Measurements from ENCODE around the gene ITGA1.
"Not testable (repeated sequence)": the region's sequence is repeated elsewhere in the genome, so short reads cannot be mapped to it uniquely, and the experiment has no call there.

The ITGA1 gene

GRCh38 chr5:52846182-52846842, 58.6 kb downstream of the ITGA1 start:
- no peak overlapping the region for H3K27ac ChIP-seq (ENCODE audit: low read depth, low read length)
- H3K4me3 ChIP-seq (ENCODE audit: low read depth, low read length): no peak overlapping the region
- no peaks in the 10 kb centered on the region for H3K9me3 ChIP-seq (ENCODE audit: control insufficient read depth, insufficient read depth, low read depth, low read length)
- no peaks in the 10 kb centered on the region for H3K4me1 ChIP-seq (ENCODE audit: control insufficient read depth, insufficient read depth, low read length)
- H3K36me3 ChIP-seq (ENCODE audit: control insufficient read depth, insufficient read depth, low read length): no peaks in the 10 kb centered on the region
- H3K9ac ChIP-seq (ENCODE audit: low read length): no peak overlapping the region
- H3K27me3 ChIP-seq (ENCODE audit: control insufficient read depth, insufficient read depth, low read length): no peaks in the 10 kb centered on the region

- not testable (repeated sequence) for H3K27ac ChIP-seq (ENCODE audit: low read depth, low read length); H3K27me3 ChIP-seq (ENCODE audit: control insufficient read depth, insufficient read depth, low read length); H3K4me3 ChIP-seq (ENCODE audit: low read depth, low read length); H3K9ac ChIP-seq (ENCODE audit: low read length); H3K4me1 ChIP-seq (ENCODE audit: control insufficient read depth, insufficient read depth, low read length); H3K36me3 ChIP-seq (ENCODE audit: control insufficient read depth, insufficient read depth, low read length); H3K9me3 ChIP-seq (ENCODE audit: control insufficient read depth, insufficient read depth, low read depth, low read length)
Measured at GRCh38 chr5:52848688-52849087, 61.0 kb downstream of the ITGA1 start.

GRCh38 chr5:52849544-52849943, 61.8 kb downstream of the ITGA1 start:
- Histone ChIP-seq H3K4me1 (ENCODE audit: control insufficient read depth, insufficient read depth, low read length) (no peaks in the 10 kb centered on the region), H3K27ac (ENCODE audit: low read depth, low read length) (no peak overlapping the region)

GRCh38 chr5:52853650-52854049, 65.9 kb downstream of the ITGA1 start:
- no peak overlapping the region for H3K9ac ChIP-seq (ENCODE audit: low read length)
- H3K9me3 ChIP-seq (ENCODE audit: control insufficient read depth, insufficient read depth, low read depth, low read length): no peaks in the 10 kb centered on the region

More at GRCh38 chr5:52849544-52849943, 61.8 kb downstream of the ITGA1 start:
- Histone ChIP-seq H3K27me3 (ENCODE audit: control insufficient read depth, insufficient read depth, low read length) (no peaks in the 10 kb centered on the region), H3K4me3 (ENCODE audit: low read depth, low read length) (no peak overlapping the region), H3K9ac (ENCODE audit: low read length) (no peak overlapping the region), H3K36me3 (ENCODE audit: control insufficient read depth, insufficient read depth, low read length) (no peaks in the 10 kb centered on the region), H3K9me3 (ENCODE audit: control insufficient read depth, insufficient read depth, low read depth, low read length) (no peaks in the 10 kb centered on the region)

GRCh38 chr5:52854301-52854700, 66.6 kb downstream of the ITGA1 start:
- H3K27me3 ChIP-seq (ENCODE audit: control insufficient read depth, insufficient read depth, low read length): no peaks in the 10 kb centered on the region
- H3K36me3 ChIP-seq (ENCODE audit: control insufficient read depth, insufficient read depth, low read length): no peaks in the 10 kb centered on the region
- no peak overlapping the region for H3K4me3 ChIP-seq (ENCODE audit: low read depth, low read length)

More at GRCh38 chr5:52853650-52854049, 65.9 kb downstream of the ITGA1 start:
- Histone ChIP-seq H3K27ac (ENCODE audit: low read depth, low read length) (no peak overlapping the region), H3K4me3 (ENCODE audit: low read depth, low read length) (no peak overlapping the region), H3K27me3 (ENCODE audit: control insufficient read depth, insufficient read depth, low read length) (no peaks in the 10 kb centered on the region), H3K36me3 (ENCODE audit: control insufficient read depth, insufficient read depth, low read length) (no peaks in the 10 kb centered on the region), H3K4me1 (ENCODE audit: control insufficient read depth, insufficient read depth, low read length) (no peaks in the 10 kb centered on the region)

GRCh38 chr5:52854949-52855348, 67.2 kb downstream of the ITGA1 start:
- Histone ChIP-seq H3K9ac (ENCODE audit: low read length) (no peak overlapping the region), H3K4me3 (ENCODE audit: low read depth, low read length) (no peak overlapping the region), H3K9me3 (ENCODE audit: control insufficient read depth, insufficient read depth, low read depth, low read length) (no peaks in the 10 kb centered on the region), H3K36me3 (ENCODE audit: control insufficient read depth, insufficient read depth, low read length) (no peaks in the 10 kb centered on the region), H3K27ac (ENCODE audit: low read depth, low read length) (no peak overlapping the region), H3K4me1 (ENCODE audit: control insufficient read depth, insufficient read depth, low read length) (no peaks in the 10 kb centered on the region), H3K27me3 (ENCODE audit: control insufficient read depth, insufficient read depth, low read length) (no peaks in the 10 kb centered on the region)

More at GRCh38 chr5:52854301-52854700, 66.6 kb downstream of the ITGA1 start:
- H3K9ac ChIP-seq (ENCODE audit: low read length): no peak overlapping the region
- H3K4me1 ChIP-seq (ENCODE audit: control insufficient read depth, insufficient read depth, low read length): no peaks in the 10 kb centered on the region
- H3K27ac ChIP-seq (ENCODE audit: low read depth, low read length): no peak overlapping the region
- no peaks in the 10 kb centered on the region for H3K9me3 ChIP-seq (ENCODE audit: control insufficient read depth, insufficient read depth, low read depth, low read length)

- Histone ChIP-seq H3K27ac (ENCODE audit: low read depth, low read length) (no peak overlapping the region), H3K9ac (ENCODE audit: low read length) (no peak overlapping the region)
Measured at GRCh38 chr5:52856564-52856963, 68.8 kb downstream of the ITGA1 start.

GRCh38 chr5:52859628-52860027, 71.9 kb downstream of the ITGA1 start:
- Histone ChIP-seq H3K9ac (ENCODE audit: low read length) (no peak overlapping the region), H3K27ac (ENCODE audit: low read depth, low read length) (no peak overlapping the region)

More at GRCh38 chr5:52856564-52856963, 68.8 kb downstream of the ITGA1 start:
- no peaks in the 10 kb centered on the region for H3K27me3 ChIP-seq (ENCODE audit: control insufficient read depth, insufficient read depth, low read length)
- no peaks in the 10 kb centered on the region for H3K4me1 ChIP-seq (ENCODE audit: control insufficient read depth, insufficient read depth, low read length)
- no peak overlapping the region for H3K4me3 ChIP-seq (ENCODE audit: low read depth, low read length)
- no peaks in the 10 kb centered on the region for H3K36me3 ChIP-seq (ENCODE audit: control insufficient read depth, insufficient read depth, low read length)
- H3K9me3 ChIP-seq (ENCODE audit: control insufficient read depth, insufficient read depth, low read depth, low read length): no peaks in the 10 kb centered on the region

GRCh38 chr5:52861368-52861767, 73.7 kb downstream of the ITGA1 start:
- no peaks in the 10 kb centered on the region for H3K36me3 ChIP-seq (ENCODE audit: control insufficient read depth, insufficient read depth, low read length)
- H3K9me3 ChIP-seq (ENCODE audit: control insufficient read depth, insufficient read depth, low read depth, low read length): no peaks in the 10 kb centered on the region
- no peaks in the 10 kb centered on the region for H3K4me1 ChIP-seq (ENCODE audit: control insufficient read depth, insufficient read depth, low read length)
- no peak overlapping the region for H3K4me3 ChIP-seq (ENCODE audit: low read depth, low read length)
- no peak overlapping the region for H3K9ac ChIP-seq (ENCODE audit: low read length)
- H3K27ac ChIP-seq (ENCODE audit: low read depth, low read length): no peak overlapping the region
- H3K27me3 ChIP-seq (ENCODE audit: control insufficient read depth, insufficient read depth, low read length): no peaks in the 10 kb centered on the region

More at GRCh38 chr5:52859628-52860027, 71.9 kb downstream of the ITGA1 start:
- Histone ChIP-seq H3K4me1 (ENCODE audit: control insufficient read depth, insufficient read depth, low read length) (no peaks in the 10 kb centered on the region), H3K9me3 (ENCODE audit: control insufficient read depth, insufficient read depth, low read depth, low read length) (no peaks in the 10 kb centered on the region), H3K36me3 (ENCODE audit: control insufficient read depth, insufficient read depth, low read length) (no peaks in the 10 kb centered on the region), H3K4me3 (ENCODE audit: low read depth, low read length) (no peak overlapping the region), H3K27me3 (ENCODE audit: control insufficient read depth, insufficient read depth, low read length) (no peaks in the 10 kb centered on the region)

GRCh38 chr5:52863715-52864290, 76.1 kb downstream of the ITGA1 start:
- Histone ChIP-seq H3K9me3 (ENCODE audit: control insufficient read depth, insufficient read depth, low read depth, low read length) (no peaks in the 10 kb centered on the region), H3K4me1 (ENCODE audit: control insufficient read depth, insufficient read depth, low read length) (no peaks in the 10 kb centered on the region), H3K4me3 (ENCODE audit: low read depth, low read length) (no peak overlapping the region), H3K9ac (ENCODE audit: low read length) (no peak overlapping the region), H3K27me3 (ENCODE audit: control insufficient read depth, insufficient read depth, low read length) (no peaks in the 10 kb centered on the region), H3K27ac (ENCODE audit: low read depth, low read length) (no peak overlapping the region), H3K36me3 (ENCODE audit: control insufficient read depth, insufficient read depth, low read length) (no peaks in the 10 kb centered on the region)

- Histone ChIP-seq H3K9ac (ENCODE audit: low read length) (no peak overlapping the region), H3K4me1 (ENCODE audit: control insufficient read depth, insufficient read depth, low read length) (no peaks in the 10 kb centered on the region), H3K9me3 (ENCODE audit: control insufficient read depth, insufficient read depth, low read depth, low read length) (no peaks in the 10 kb centered on the region), H3K4me3 (ENCODE audit: low read depth, low read length) (no peak overlapping the region), H3K27ac (ENCODE audit: low read depth, low read length) (no peak overlapping the region), H3K36me3 (ENCODE audit: control insufficient read depth, insufficient read depth, low read length) (no peaks in the 10 kb centered on the region), H3K27me3 (ENCODE audit: control insufficient read depth, insufficient read depth, low read length) (no peaks in the 10 kb centered on the region)
Measured at GRCh38 chr5:52864371-52864770, 76.7 kb downstream of the ITGA1 start.
